SU-DHL-6 (cell line): ENCODE results near the gene ZC3H12A.

Experiments
- EZH2phosphoT487 ChIP-seq: fragments of 200-600 bp; sonication (generic), shearing (Covaris generic); conservative IDR thresholded peaks from 2 replicates; pipeline ENCODE4 v1.6.1; 2018; ENCODE audit warnings: mild to moderate bottlenecking, antibody characterized with exemption, low read length, moderate library complexity, mixed read lengths
- TF ChIP-seq, protein P1 (sequence below): fragments of 200-600 bp; sonication (generic); IDR thresholded peaks from one replicate; pipeline ENCODE4 v1.5.1; 2017; ENCODE audit warnings: antibody characterized with exemption, mild to moderate bottlenecking, low read length, moderate library complexity; ENCODE audit not compliant: insufficient read depth, poor library complexity, severe bottlenecking

DNA sequence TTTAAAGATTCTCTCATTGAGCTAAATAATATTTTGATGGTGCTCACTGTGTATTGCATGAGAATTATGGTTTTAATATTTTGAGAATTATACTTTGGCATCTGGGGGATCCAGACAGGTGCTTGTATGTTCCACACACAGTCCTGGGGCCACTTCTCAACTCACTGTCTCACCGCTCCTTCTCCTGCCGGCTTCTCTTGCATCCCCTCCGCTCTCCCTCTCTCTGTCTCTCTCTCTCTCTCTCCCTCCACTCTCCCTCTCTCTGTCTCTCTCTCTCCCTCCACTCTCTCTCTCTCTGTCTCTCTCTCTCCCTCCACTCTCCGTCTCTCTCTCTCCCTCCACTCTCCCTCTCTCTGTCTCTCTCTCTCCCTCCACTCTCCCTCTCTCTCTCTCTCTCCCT is 32.2 kb upstream of the ZC3H12A start:
- TF ChIP-seq, protein P1, sequence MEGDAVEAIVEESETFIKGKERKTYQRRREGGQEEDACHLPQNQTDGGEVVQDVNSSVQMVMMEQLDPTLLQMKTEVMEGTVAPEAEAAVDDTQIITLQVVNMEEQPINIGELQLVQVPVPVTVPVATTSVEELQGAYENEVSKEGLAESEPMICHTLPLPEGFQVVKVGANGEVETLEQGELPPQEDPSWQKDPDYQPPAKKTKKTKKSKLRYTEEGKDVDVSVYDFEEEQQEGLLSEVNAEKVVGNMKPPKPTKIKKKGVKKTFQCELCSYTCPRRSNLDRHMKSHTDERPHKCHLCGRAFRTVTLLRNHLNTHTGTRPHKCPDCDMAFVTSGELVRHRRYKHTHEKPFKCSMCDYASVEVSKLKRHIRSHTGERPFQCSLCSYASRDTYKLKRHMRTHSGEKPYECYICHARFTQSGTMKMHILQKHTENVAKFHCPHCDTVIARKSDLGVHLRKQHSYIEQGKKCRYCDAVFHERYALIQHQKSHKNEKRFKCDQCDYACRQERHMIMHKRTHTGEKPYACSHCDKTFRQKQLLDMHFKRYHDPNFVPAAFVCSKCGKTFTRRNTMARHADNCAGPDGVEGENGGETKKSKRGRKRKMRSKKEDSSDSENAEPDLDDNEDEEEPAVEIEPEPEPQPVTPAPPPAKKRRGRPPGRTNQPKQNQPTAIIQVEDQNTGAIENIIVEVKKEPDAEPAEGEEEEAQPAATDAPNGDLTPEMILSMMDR = no peak
- no peak for TF ChIP-seq EZH2phosphoT487
